ENCODE measurements around the gene OGFR. TPM values are rescaled to one million over a fixed set of nuclear protein-coding genes. Genes with fewer than 3 reads are reported as not detected.
"Not testable (repeated sequence)": the region's sequence is repeated elsewhere in the genome, so short reads cannot be mapped to it uniquely, and the experiment has no call there.

OGFR gene
- total RNA-seq, 2 experiments from 2014 or later = 54.5 to 56.0 TPM

DNA sequence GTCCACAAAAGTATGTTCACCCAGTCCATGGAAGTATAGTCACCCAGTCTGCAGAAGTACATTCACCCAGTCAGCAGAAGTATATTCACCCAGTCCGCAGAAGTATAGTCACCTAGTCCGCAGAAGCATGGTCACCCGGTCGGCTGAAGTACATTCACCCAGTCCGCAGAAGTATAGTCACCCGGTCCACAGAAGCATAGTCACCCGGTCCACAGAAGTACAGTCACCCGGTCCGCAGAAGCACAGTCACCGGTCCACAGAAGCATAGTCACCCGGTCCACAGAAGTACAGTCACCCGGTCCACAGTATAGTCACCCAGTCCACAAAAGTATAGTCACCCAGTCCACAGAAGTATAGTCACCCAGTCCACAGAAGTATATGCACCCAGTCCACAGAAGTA, 48.2 kb downstream of the OGFR start:
- CTCF ChIA-PET = no interaction called here
- Histone ChIP-seq H3K27me3 (ENCODE audit: control insufficient read depth in 1 of 2, insufficient read depth in 2 of 2, low read length in 2 of 2) (no peaks in the 10 kb centered on the region), H3K4me3 (ENCODE audit: low read length) (no peak overlapping the region), H3K27ac (ENCODE audit: low read depth in 1 of 2, low read length in 2 of 2) (no peak overlapping the region), H3K4me1 (ENCODE audit: insufficient read depth, low read length) (no peaks in the 10 kb centered on the region), H3K36me3 (ENCODE audit: insufficient read depth, low read length) (peaks cover 19% of the 10 kb centered on the region), H3K9me3 (ENCODE audit: control insufficient read depth in 1 of 2, insufficient read depth in 1 of 2, low read length in 2 of 2) (no peaks in the 10 kb centered on the region)
- intact Hi-C loops (cut with DNase I, micrococcal nuclease) = no loop called here
- Mint-ChIP-seq H3K4me3 (no peak overlapping the region), H3K36me3 (ENCODE audit: low read depth) (peaks cover 43% of the 10 kb centered on the region), H3K4me1 (ENCODE audit: low read depth) (no peaks in the 10 kb centered on the region), H3K9me3 (no peaks in the 10 kb centered on the region), H3K27ac (no peak overlapping the region), H3K27me3 (no peaks in the 10 kb centered on the region)
- no peak for ATAC-seq (ENCODE audit: poor library complexity)
- TF ChIP-seq, protein P1, sequence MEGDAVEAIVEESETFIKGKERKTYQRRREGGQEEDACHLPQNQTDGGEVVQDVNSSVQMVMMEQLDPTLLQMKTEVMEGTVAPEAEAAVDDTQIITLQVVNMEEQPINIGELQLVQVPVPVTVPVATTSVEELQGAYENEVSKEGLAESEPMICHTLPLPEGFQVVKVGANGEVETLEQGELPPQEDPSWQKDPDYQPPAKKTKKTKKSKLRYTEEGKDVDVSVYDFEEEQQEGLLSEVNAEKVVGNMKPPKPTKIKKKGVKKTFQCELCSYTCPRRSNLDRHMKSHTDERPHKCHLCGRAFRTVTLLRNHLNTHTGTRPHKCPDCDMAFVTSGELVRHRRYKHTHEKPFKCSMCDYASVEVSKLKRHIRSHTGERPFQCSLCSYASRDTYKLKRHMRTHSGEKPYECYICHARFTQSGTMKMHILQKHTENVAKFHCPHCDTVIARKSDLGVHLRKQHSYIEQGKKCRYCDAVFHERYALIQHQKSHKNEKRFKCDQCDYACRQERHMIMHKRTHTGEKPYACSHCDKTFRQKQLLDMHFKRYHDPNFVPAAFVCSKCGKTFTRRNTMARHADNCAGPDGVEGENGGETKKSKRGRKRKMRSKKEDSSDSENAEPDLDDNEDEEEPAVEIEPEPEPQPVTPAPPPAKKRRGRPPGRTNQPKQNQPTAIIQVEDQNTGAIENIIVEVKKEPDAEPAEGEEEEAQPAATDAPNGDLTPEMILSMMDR (IDR thresholded peaks at IDR 0.05) = no peak
- POLR2A ChIA-PET = no interaction called here
- DNase-seq = no peak

DNA sequence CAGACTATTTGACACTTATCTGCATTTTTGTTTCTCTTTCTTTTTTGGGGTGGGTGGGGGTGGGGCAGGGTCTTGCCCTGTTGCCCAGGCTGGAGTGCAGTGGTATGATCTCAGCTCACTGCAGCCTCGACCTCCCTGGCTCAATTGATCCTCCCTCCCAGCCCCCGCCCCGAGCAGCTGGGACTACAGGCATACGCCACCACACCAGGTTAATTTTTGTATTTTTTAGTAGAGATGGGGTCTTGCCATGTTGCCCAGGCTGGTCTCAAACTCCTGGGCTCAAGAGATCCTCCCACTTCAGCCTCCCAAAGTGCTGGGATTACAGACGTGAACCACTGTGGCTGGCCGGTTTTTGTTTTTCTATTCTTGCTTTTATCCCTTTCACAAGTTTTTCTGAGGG, 48.7 kb downstream of the OGFR start:
- ATAC-seq (ENCODE audit: poor library complexity); H3K9me3 Mint-ChIP-seq; H3K4me1 ChIP-seq (ENCODE audit: insufficient read depth, low read length); intact Hi-C loops (cut with DNase I, micrococcal nuclease); H3K27me3 Mint-ChIP-seq; H3K9me3 ChIP-seq (ENCODE audit: control insufficient read depth in 1 of 2, insufficient read depth in 1 of 2, low read length in 2 of 2); H3K4me1 Mint-ChIP-seq (ENCODE audit: low read depth); DNase-seq; POLR2A ChIA-PET; H3K27me3 ChIP-seq (ENCODE audit: control insufficient read depth in 1 of 2, insufficient read depth in 2 of 2, low read length in 2 of 2); H3K4me3 Mint-ChIP-seq; H3K4me3 ChIP-seq (ENCODE audit: low read length); H3K27ac Mint-ChIP-seq; H3K27ac ChIP-seq (ENCODE audit: low read depth in 1 of 2, low read length in 2 of 2); CTCF ChIA-PET: not testable (repeated sequence)
- peaks cover 47% of the 10 kb centered on the region for H3K36me3 Mint-ChIP-seq (ENCODE audit: low read depth)
- peaks cover 19% of the 10 kb centered on the region for H3K36me3 ChIP-seq (ENCODE audit: insufficient read depth, low read length)

DNA sequence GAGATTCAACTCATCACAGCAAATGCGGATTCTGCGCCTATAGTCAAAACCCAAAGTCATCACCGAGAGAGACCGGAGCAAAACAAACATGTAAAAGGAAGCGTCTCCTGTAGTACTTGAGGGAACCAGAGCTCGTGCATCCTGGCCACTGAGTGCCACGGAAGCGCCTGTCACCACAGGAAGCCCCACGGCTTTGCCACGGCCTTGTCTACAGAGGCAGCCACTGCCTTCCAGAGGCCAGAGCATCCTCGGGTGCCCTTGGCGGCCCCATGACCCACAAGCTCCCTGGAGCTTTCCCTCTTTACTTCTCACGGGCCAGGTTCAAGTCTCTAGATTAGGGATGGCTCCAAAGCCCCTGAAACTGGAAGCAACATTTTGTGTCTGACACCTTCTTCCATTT, 49.5 kb downstream of the OGFR start:
- TF ChIP-seq, protein P1 (IDR thresholded peaks at IDR 0.05) = no peak
- H3K27me3 Mint-ChIP-seq = no peaks in the 10 kb centered on the region
- Histone ChIP-seq H3K9me3 (ENCODE audit: control insufficient read depth in 1 of 2, insufficient read depth in 1 of 2, low read length in 2 of 2) (no peaks in the 10 kb centered on the region), H3K4me1 (ENCODE audit: insufficient read depth, low read length) (no peaks in the 10 kb centered on the region), H3K36me3 (ENCODE audit: insufficient read depth, low read length) (peaks cover 19% of the 10 kb centered on the region), H3K27ac (ENCODE audit: low read depth in 1 of 2, low read length in 2 of 2) (no peak overlapping the region), H3K4me3 (ENCODE audit: low read length) (no peak overlapping the region), H3K27me3 (ENCODE audit: control insufficient read depth in 1 of 2, insufficient read depth in 2 of 2, low read length in 2 of 2) (no peaks in the 10 kb centered on the region)
- peaks cover 50% of the 10 kb centered on the region for H3K36me3 Mint-ChIP-seq (ENCODE audit: low read depth)
- intact Hi-C loops (cut with DNase I, micrococcal nuclease) = no loop called here
- no peak for ATAC-seq (ENCODE audit: poor library complexity)
- H3K9me3 Mint-ChIP-seq = no peaks in the 10 kb centered on the region
- H3K4me3 Mint-ChIP-seq = no peak overlapping the region
- CTCF ChIA-PET = no interaction called here
- peaks cover 6% of the 10 kb centered on the region for H3K4me1 Mint-ChIP-seq (ENCODE audit: low read depth)
- POLR2A ChIA-PET = interaction anchor here (1.0 kb wide), 1 partner anchor 203 kb away, joined by 3 read pairs; no protein-coding TSS in a partner anchor
- no peak overlapping the region for H3K27ac Mint-ChIP-seq
- DNase-seq = no peak

DNA sequence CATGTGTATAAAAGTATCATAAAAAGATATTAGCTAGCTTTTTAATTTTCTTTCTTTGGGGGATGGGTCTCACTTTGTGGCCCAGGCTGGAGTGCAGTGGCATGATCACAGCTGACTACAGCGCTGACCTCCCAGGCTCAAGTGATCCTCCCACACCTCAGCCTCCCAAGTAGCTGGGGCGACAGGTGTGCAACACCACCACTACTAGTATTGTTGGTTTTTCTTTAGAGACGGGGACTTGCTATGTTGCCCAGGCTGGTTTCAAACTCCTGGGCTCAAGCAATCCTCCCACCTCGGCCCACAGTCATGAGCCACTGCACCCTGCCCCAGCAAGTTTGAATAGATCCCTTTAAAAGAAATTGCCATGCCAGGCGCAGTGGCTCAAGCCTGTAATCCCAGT, 50.5 kb downstream of the OGFR start:
- Mint-ChIP-seq H3K36me3 (ENCODE audit: low read depth) (peaks cover 51% of the 10 kb centered on the region), H3K9me3 (no peaks in the 10 kb centered on the region), H3K27ac (no peak overlapping the region), H3K4me3 (no peak overlapping the region), H3K27me3 (no peaks in the 10 kb centered on the region), H3K4me1 (ENCODE audit: low read depth) (peaks cover 13% of the 10 kb centered on the region)
- ATAC-seq (ENCODE audit: poor library complexity) (no peak), DNase-seq (no peak)
- Histone ChIP-seq H3K27ac (ENCODE audit: low read depth in 1 of 2, low read length in 2 of 2) (no peak overlapping the region), H3K36me3 (ENCODE audit: insufficient read depth, low read length) (peaks cover 19% of the 10 kb centered on the region), H3K27me3 (ENCODE audit: control insufficient read depth in 1 of 2, insufficient read depth in 2 of 2, low read length in 2 of 2) (no peaks in the 10 kb centered on the region), H3K4me3 (ENCODE audit: low read length) (no peak overlapping the region), H3K4me1 (ENCODE audit: insufficient read depth, low read length) (peaks cover 4% of the 10 kb centered on the region), H3K9me3 (ENCODE audit: control insufficient read depth in 1 of 2, insufficient read depth in 1 of 2, low read length in 2 of 2) (no peaks in the 10 kb centered on the region)
- ChIA-PET CTCF (no interaction called here), POLR2A (interaction anchor here (0.8 kb wide), 1 partner anchor 41 kb away, joined by 3 read pairs; no protein-coding TSS in a partner anchor)
- TF ChIP-seq, protein P1 (IDR thresholded peaks at IDR 0.05) = no peak
- intact Hi-C loops (cut with DNase I, micrococcal nuclease) = no loop called here

Measured in CD4-positive, alpha-beta T cell (primary cell).